DOHH2 (cell line): Measurements from ENCODE around the gene NIN.

Source experiments
- H3F3A ChIP-seq: fragments of 200-600 bp; sonication (generic), shearing (Covaris generic); 2 replicates; pipeline ENCODE4 v1.6.0; 2016; ENCODE audit warnings: antibody characterized with exemption, mild to moderate bottlenecking; ENCODE audit not compliant: control insufficient read depth, insufficient read depth
- H3K27ac ChIP-seq: fragments of 200-600 bp; sonication (generic); 2 replicates; pipeline ENCODE4 v1.5.1; 2014; ENCODE audit warnings: low read depth, mild to moderate bottlenecking, low read length, moderate library complexity
- H3K27me3 ChIP-seq: fragments of 200-600 bp; sonication (generic); 2 replicates; pipeline ENCODE4 v1.6.1; 2014; ENCODE audit warnings: mild to moderate bottlenecking, low read length, mixed read lengths; ENCODE audit not compliant: control insufficient read depth
- H3K36me3 ChIP-seq: fragments of 200-600 bp; sonication (generic); 2 replicates; pipeline ENCODE4 v1.6.1; 2014; ENCODE audit warnings: mild to moderate bottlenecking, low read length, moderate library complexity, mixed read lengths; ENCODE audit not compliant: control insufficient read depth
- H3K4me1 ChIP-seq: fragments of 200-600 bp; sonication (generic); 2 replicates; pipeline ENCODE4 v1.6.1; 2014; ENCODE audit warnings: mild to moderate bottlenecking, low read length, mixed read lengths; ENCODE audit not compliant: control insufficient read depth
- H3K4me2 ChIP-seq: fragments of 200-600 bp; sonication (generic); 2 replicates; pipeline ENCODE4 v1.6.0; 2014; ENCODE audit warnings: mild to moderate bottlenecking, low read length, moderate library complexity
- H3K4me3 ChIP-seq: fragments of 200-600 bp; sonication (generic); 2 replicates; pipeline ENCODE4 v1.5.1; 2014; ENCODE audit warnings: mild to moderate bottlenecking, low read length, mixed read lengths
- H3K79me2 ChIP-seq: fragments of 200-600 bp; sonication (generic); 2 replicates; pipeline ENCODE4 v1.6.1; 2014; ENCODE audit warnings: mild to moderate bottlenecking, low read length, mixed read lengths; ENCODE audit not compliant: control insufficient read depth
- H3K9me2 ChIP-seq: fragments of 200-600 bp; sonication (generic); replicated peaks from 2 replicates; pipeline ENCODE4 v1.6.1; 2014; ENCODE audit warnings: mild to moderate bottlenecking, low read length, mixed read lengths; ENCODE audit not compliant: control insufficient read depth
- H3K9me3 ChIP-seq: fragments of 200-600 bp; sonication (generic); 2 replicates; pipeline ENCODE4 v1.6.1; 2014; ENCODE audit warnings: antibody characterized with exemption, low read length, mixed read lengths; ENCODE audit not compliant: control insufficient read depth, insufficient read depth
- H4K20me1 ChIP-seq: fragments of 200-600 bp; sonication (generic); 2 replicates; pipeline ENCODE4 v1.6.0; 2014; ENCODE audit warnings: low read depth, mild to moderate bottlenecking, antibody characterized with exemption, low read length, moderate library complexity; ENCODE audit not compliant: control insufficient read depth, insufficient read depth
- CTCF ChIP-seq: fragments of 200-600 bp; sonication (generic); IDR thresholded peaks from one replicate; pipeline ENCODE4 v1.5.1; 2014; ENCODE audit warnings: antibody characterized with exemption, mild to moderate bottlenecking, low read depth, low read length; ENCODE audit not compliant: poor library complexity, severe bottlenecking
- EZH2phosphoT487 ChIP-seq: fragments of 200-600 bp; sonication (generic); IDR thresholded peaks from 2 replicates; pipeline ENCODE4 v1.6.1; 2017; ENCODE audit warnings: borderline replicate concordance, mild to moderate bottlenecking, antibody characterized with exemption, low read length, moderate library complexity, mixed read lengths

NIN gene

GRCh38 chr14:50776522-50776921 lies 54.4 kb downstream of the NIN start:
- TF ChIP-seq EZH2phosphoT487, result no peak
- H3K79me2 ChIP-seq, result no peaks in the 10 kb centered on the region
- no peaks in the 10 kb centered on the region for H4K20me1 ChIP-seq
- no peaks in the 10 kb centered on the region for H3K9me2 ChIP-seq
- no peaks in the 10 kb centered on the region for H3K27me3 ChIP-seq
- H3K9me3 ChIP-seq, result no peaks in the 10 kb centered on the region
- peaks cover 57% of the 10 kb centered on the region for H3K36me3 ChIP-seq
- H3K27ac ChIP-seq, result no peak overlapping the region
- peaks cover 39% of the 10 kb centered on the region for H3K4me1 ChIP-seq
- H3F3A ChIP-seq, result peaks cover 9% of the 10 kb centered on the region; the same call in 1 of the 2 replicates
- H3K4me3 ChIP-seq, result no peak overlapping the region
- H3K4me2 ChIP-seq, result no peak overlapping the region

DNA sequence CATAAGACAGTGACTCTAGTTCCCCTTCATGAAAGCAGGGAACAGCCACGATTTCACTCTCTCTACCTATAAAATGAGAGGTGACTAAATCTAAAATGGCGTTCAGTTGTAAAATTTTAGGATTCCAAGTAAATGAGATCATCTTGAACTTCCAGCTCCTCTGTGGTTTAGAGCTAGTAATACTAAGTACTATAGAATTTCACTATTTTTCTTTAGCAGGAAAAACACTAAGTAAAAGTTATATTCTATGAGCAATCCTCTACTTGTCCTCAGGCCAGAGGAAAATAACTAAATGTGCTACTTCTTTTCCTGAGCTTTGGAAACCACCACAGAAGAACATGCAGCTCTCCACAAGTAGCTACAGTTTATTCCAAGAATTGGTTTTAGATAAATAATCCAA lies 55.6 kb downstream of the NIN start:
- H3K4me1 ChIP-seq, result peaks cover 27% of the 10 kb centered on the region
- H3K36me3 ChIP-seq, result peaks cover 69% of the 10 kb centered on the region
- no peaks in the 10 kb centered on the region for H3K79me2 ChIP-seq
- H3K27ac ChIP-seq, result no peak overlapping the region
- no peaks in the 10 kb centered on the region for H3K9me2 ChIP-seq
- no peak overlapping the region for H3K4me2 ChIP-seq
- no peaks in the 10 kb centered on the region for H3K9me3 ChIP-seq
- TF ChIP-seq EZH2phosphoT487 (no peak), CTCF (no peak)
- H3K27me3 ChIP-seq, result no peaks in the 10 kb centered on the region
- H3K4me3 ChIP-seq, result no peak overlapping the region
- no peaks in the 10 kb centered on the region for H4K20me1 ChIP-seq
- peaks cover 7% of the 10 kb centered on the region; the same call in 1 of the 2 replicates for H3F3A ChIP-seq

DNA sequence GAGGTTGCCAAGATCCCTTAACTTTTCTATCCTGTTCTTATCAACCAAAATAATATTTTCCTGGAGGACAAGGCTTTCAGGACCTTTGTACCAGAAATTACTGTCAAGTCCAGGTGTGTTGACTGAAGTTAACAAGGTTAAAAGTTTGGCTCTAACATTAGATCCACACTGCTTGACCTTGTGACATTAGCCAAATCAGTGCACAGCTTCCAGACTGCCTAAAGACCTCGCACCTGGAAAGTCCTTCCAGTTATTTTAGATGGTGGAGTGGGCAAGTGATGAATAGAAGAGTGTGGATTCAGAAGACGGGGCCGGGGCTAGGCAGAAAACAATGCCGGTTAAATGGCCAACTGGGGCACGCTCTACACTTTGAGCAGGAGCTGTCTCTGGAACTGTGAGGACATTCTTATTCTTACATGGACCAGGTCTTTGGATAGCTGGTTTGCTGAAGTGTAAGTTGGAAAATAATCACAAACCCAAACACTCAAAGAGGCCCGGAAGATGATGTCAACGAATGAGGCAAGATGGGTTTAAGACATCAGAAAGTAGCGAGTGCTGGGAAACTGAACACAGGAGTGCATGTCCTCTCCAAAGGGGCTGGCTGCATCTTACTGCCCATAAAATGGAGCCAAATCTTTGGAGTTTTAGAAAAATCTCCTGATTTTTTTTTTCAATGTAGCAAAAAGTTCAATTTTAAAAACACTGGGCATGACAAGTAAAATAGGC lies 56.3 kb downstream of the NIN start:
- Histone ChIP-seq H3K4me2 (no peak overlapping the region), H3K36me3 (peaks cover 75% of the 10 kb centered on the region), H4K20me1 (no peaks in the 10 kb centered on the region), H3K4me1 (peaks cover 21% of the 10 kb centered on the region), H3K27ac (no peak overlapping the region), H3K27me3 (no peaks in the 10 kb centered on the region), H3K9me2 (no peaks in the 10 kb centered on the region), H3F3A (peaks cover 7% of the 10 kb centered on the region; the same call in 1 of the 2 replicates), H3K4me3 (no peak overlapping the region), H3K9me3 (no peaks in the 10 kb centered on the region), H3K79me2 (no peaks in the 10 kb centered on the region)
- no peak for TF ChIP-seq CTCF

DNA sequence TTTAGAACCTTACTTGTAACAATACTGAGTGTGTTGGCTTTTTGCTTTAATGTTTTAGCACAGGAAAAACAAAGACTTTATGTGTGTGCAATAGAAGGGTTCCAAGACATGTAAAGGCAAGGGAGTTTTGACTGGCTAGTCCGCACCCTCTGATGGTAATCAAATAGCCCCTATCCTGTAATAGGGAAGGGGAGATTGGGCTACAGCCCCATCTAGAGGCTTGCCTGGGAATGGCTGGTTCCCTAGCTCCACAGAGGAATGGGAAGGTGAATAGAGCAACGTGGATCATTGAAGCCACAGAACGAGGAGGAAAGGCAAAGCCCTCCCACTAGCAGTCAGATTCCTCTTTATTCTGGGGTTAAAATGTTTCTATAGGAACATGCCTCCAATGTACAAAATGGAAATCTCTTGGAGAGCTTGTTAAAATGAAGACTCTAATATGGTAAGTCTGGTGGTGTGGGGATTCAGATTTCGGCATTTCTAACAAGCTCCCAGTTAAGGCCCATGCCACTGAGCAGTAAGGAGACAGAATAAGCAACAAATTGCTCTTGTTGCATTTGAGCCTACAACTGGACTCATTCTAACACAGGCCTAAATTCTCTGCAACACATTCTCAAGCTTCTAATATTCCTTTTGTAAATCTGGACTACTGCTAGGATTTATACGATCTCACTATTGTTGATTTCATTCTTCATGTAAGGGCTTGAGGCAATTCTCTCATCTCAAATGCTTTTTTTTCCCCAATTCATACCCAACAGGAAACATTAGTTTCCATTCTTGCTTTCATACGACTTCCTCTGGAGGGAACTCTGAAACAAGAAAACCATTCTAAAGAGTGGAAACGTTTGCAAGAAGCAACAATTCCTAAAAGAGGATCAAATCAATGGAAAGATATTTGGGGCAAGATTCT lies 57.1 kb downstream of the NIN start:
- TF ChIP-seq EZH2phosphoT487 (no peak), CTCF (peak; percentile 80)
- H3F3A ChIP-seq, result peaks cover 5% of the 10 kb centered on the region; the same call in 1 of the 2 replicates
- no peaks in the 10 kb centered on the region for H3K79me2 ChIP-seq
- H3K27me3 ChIP-seq, result no peaks in the 10 kb centered on the region
- peaks cover 13% of the 10 kb centered on the region for H3K4me1 ChIP-seq
- H3K4me2 ChIP-seq, result no peak overlapping the region
- H3K9me2 ChIP-seq, result no peaks in the 10 kb centered on the region
- no peak overlapping the region for H3K4me3 ChIP-seq
- no peak overlapping the region for H3K27ac ChIP-seq
- peaks cover 83% of the 10 kb centered on the region for H3K36me3 ChIP-seq
- no peaks in the 10 kb centered on the region for H4K20me1 ChIP-seq
- H3K9me3 ChIP-seq, result no peaks in the 10 kb centered on the region
